Activated T-cell treated with anti-CD3 and anti-CD28 coated beads, Interleukin-2, amount 50 U/mL, for 24 hours (primary cell): Measurements from ENCODE around the gene C11orf21.

Experiments
- DNase-seq: peaks from one replicate; pipeline ENCODE4 v3.0.0-alpha.2; 2020
- H3K27ac Mint-ChIP-seq: 2 replicates; pipeline ENCODE4 v1.8.0; 2020; ENCODE audit warnings: mild to moderate bottlenecking, mixed read lengths
- H3K27me3 Mint-ChIP-seq: 2 replicates; pipeline ENCODE4 v1.8.0; 2020; ENCODE audit warnings: mixed read lengths
- H3K36me3 Mint-ChIP-seq: 2 replicates; pipeline ENCODE4 v1.8.0; 2020; ENCODE audit warnings: low read depth, mixed read lengths
- H3K4me1 Mint-ChIP-seq: 2 replicates; pipeline ENCODE4 v1.8.0; 2020; ENCODE audit warnings: low read depth, mixed read lengths
- H3K4me3 Mint-ChIP-seq: 2 replicates; pipeline ENCODE4 v1.8.0; 2020; ENCODE audit warnings: mild to moderate bottlenecking, moderate library complexity, mixed read lengths
- H3K9me3 Mint-ChIP-seq: 2 replicates; pipeline ENCODE4 v1.8.0; 2020; ENCODE audit warnings: mixed read lengths

Gene C11orf21

DNA sequence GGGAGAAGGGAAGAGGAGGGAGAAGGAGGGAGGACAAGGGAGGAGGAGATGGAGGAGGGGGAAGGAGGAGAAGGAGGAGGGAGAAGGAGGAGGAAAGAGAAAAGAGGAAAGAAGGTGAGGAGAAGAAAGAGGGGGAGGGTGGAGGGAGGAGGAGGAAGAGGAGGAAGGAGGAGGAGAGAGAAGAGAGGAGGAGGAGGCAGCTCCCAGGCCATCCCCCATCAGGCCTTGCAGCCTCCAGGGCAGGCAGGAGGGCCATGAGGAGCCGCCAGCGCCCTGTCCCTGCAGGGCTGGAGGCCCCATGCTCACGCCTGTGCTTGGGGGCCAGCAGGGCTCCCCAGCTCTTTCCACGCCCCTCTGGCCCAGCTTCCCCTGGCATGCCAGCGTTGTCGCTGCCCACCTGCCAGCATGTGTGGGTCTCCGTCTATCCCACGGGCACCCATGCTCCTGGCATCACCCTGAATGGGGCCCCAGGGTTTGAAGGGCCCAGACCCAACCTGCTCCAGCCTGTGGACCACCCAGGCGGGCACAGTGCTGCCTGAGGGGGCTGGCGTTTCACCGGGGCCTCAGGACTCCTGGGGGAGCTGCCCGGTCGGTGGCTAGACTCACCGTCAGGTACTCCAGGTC is 5.3 kb upstream of the C11orf21 start:
- Mint-ChIP-seq H3K4me1 (peaks cover 51% of the 10 kb centered on the region), H3K27ac (peak overlapping the region; percentile 40), H3K27me3 (no peaks in the 10 kb centered on the region), H3K36me3 (no peaks in the 10 kb centered on the region), H3K4me3 (no peak overlapping the region), H3K9me3 (no peaks in the 10 kb centered on the region)
- peak; percentile 26 for DNase-seq

GRCh38 chr11:2306452-2306823 is 4.7 kb upstream of the C11orf21 start:
- DNase-seq: no peak
- peak overlapping the region; percentile 72 for H3K4me3 Mint-ChIP-seq
- H3K27ac Mint-ChIP-seq: peak overlapping the region; percentile 96
- peaks cover 2% of the 10 kb centered on the region for H3K36me3 Mint-ChIP-seq
- H3K27me3 Mint-ChIP-seq: no peaks in the 10 kb centered on the region
- H3K4me1 Mint-ChIP-seq: peaks cover 57% of the 10 kb centered on the region
- no peaks in the 10 kb centered on the region for H3K9me3 Mint-ChIP-seq

- peaks cover 62% of the 10 kb centered on the region for H3K4me1 Mint-ChIP-seq
Measured at GRCh38 chr11:2305788-2306451, 4.2 kb upstream of the C11orf21 start.

DNA sequence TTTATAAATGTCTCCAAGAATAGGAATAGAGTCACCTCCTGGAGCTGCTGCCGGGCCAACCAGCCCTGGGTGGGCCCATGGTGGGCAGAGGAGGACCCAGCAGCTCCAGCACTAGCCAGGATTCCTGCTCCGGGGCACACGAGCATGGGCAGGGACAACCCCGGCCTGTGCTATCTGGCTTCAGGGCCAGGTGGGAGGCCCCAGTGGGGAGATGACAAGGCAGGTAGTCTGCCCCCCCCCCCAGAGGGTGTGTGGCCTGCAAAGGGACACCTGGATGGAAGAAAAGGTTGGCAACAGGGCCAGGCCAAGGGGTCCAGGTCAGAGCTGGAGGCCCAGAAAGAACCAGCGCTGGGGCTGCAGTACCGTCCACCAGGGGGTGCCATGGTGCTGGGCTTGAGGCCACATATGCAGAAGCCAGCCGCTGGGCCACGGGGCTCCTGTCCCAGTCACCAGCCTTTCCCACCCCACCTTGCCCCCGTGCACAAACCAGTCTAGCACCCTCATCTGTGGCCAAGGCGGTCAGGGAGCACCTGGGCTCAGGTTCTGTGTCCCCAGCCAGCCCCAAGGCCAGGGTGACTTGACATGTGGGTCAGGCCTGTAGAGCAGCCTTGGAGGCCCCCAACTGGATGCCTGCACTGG is 3.5 kb upstream of the C11orf21 start:
- Mint-ChIP-seq H3K27me3 (no peaks in the 10 kb centered on the region), H3K27ac (peak overlapping the region; percentile 96), H3K36me3 (peaks cover 2% of the 10 kb centered on the region), H3K9me3 (no peaks in the 10 kb centered on the region), H3K4me1 (peaks cover 67% of the 10 kb centered on the region), H3K4me3 (peak overlapping the region; percentile 72)
- peak; percentile 91 for DNase-seq

More at GRCh38 chr11:2305788-2306451, 4.2 kb upstream of the C11orf21 start:
- DNase-seq: peak; percentile 68
- H3K9me3 Mint-ChIP-seq: no peaks in the 10 kb centered on the region
- peaks cover 2% of the 10 kb centered on the region for H3K36me3 Mint-ChIP-seq
- H3K4me3 Mint-ChIP-seq: peak overlapping the region; percentile 72
- peak overlapping the region; percentile 96 for H3K27ac Mint-ChIP-seq
- no peaks in the 10 kb centered on the region for H3K27me3 Mint-ChIP-seq

DNA sequence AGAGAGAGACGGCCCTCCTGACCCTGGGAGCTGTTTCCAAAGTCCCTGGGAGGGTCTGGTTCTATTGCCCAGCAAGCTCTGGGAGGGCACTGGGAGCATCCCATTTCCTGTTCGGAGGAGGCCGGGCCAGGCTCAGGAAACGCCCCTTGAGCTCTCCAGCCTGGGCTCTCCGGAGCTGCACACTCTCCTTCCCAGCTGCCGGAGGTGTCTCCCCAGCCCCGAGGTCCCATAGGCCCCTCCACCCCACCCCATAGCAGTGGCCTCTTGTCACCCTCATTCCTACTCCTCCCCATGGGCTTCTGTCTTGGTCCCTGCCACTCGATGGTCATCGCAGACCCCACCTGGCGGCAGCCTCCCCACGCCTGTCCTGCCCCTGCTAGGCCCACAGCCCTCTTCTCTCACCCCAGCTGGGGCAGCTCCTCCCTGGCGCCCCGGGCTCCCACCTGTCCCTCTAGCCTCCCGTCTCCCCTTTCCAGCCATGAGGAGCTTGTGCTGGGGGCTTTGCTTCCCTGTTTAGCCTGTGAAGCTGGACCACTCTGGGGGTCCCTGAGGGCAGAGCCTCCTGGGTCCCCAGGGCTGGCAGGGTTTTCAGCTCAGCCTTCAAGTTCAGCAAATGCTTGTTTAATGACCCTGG is 2.9 kb upstream of the C11orf21 start:
- Mint-ChIP-seq H3K4me1 (peaks cover 69% of the 10 kb centered on the region), H3K36me3 (peaks cover 2% of the 10 kb centered on the region), H3K27ac (peak overlapping the region; percentile 96), H3K27me3 (no peaks in the 10 kb centered on the region), H3K4me3 (no peak overlapping the region), H3K9me3 (no peaks in the 10 kb centered on the region)
- DNase-seq: no peak

DNA sequence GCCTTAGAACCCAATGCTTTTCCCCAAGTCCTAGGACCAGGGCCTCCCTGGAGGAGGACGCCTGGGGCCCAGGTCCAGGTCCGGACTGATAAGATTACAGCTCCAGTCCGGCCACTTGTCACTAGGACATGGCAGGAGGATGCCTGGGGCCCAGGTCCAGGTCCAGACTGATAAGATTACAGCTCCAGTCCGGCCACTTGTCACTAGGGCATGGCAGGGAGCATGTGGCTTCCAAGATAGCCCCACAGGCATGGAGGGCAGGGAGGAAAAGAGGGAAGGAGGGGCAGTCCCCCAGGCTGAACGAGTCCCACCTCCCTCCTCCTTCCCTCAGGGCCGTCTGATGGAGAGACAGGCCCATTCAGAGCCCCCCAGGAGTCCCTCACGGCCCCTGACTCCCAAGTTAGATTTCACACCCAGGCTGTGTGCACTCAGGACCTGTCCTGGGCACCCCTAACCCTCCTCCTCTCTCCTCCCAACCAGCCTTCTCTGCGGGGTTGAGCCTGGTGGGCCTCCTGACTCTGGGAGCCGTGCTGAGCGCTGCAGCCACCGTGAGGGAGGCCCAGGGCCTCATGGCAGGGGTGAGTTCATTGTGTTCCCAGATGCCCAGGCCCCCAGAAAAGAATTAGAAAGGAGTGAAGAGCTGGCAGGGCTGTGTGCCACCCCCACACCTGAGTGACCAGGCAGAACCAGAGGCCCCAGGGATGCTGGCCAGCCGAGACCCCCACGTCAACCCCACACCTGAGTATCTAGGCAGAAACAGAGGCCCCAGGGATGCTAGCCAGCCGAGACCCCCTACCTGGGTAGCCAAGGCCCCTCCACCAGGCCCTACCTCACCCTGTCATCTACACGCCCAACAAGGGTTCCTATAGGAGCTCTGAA is 2.1 kb upstream of the C11orf21 start:
- H3K4me1 Mint-ChIP-seq: peaks cover 72% of the 10 kb centered on the region

GRCh38 chr11:2302896-2303626 is 1.3 kb upstream of the C11orf21 start:
- Mint-ChIP-seq H3K4me1 (peaks cover 74% of the 10 kb centered on the region), H3K27me3 (no peaks in the 10 kb centered on the region), H3K9me3 (no peaks in the 10 kb centered on the region), H3K36me3 (peaks cover 2% of the 10 kb centered on the region), H3K4me3 (peak overlapping the region; percentile 89), H3K27ac (peak overlapping the region; percentile 93)
- DNase-seq: no peak

More for the DNA sequence above, 2.1 kb upstream of the C11orf21 start:
- H3K36me3 Mint-ChIP-seq: peaks cover 2% of the 10 kb centered on the region
- H3K27me3 Mint-ChIP-seq: no peaks in the 10 kb centered on the region
- peak overlapping the region; percentile 89 for H3K4me3 Mint-ChIP-seq
- peak overlapping the region; percentile 93 for H3K27ac Mint-ChIP-seq
- peak; percentile 45 for DNase-seq
- H3K9me3 Mint-ChIP-seq: no peaks in the 10 kb centered on the region

GRCh38 chr11:2302306-2302895 is 683 bp upstream of the C11orf21 start:
- Mint-ChIP-seq H3K4me1 (peaks cover 76% of the 10 kb centered on the region), H3K27ac (peak overlapping the region; percentile 93), H3K36me3 (peaks cover 4% of the 10 kb centered on the region), H3K9me3 (no peaks in the 10 kb centered on the region), H3K27me3 (no peaks in the 10 kb centered on the region), H3K4me3 (peak overlapping the region; percentile 89)
- DNase-seq: peak; percentile 66

- peak overlapping the region; percentile 89 for H3K4me3 Mint-ChIP-seq
- no peaks in the 10 kb centered on the region for H3K27me3 Mint-ChIP-seq
- no peaks in the 10 kb centered on the region for H3K9me3 Mint-ChIP-seq
- peaks cover 6% of the 10 kb centered on the region for H3K36me3 Mint-ChIP-seq
- H3K4me1 Mint-ChIP-seq: peaks cover 70% of the 10 kb centered on the region
- DNase-seq: no peak
- peak overlapping the region; percentile 93 for H3K27ac Mint-ChIP-seq
Measured at GRCh38 chr11:2300936-2301630, 635 bp downstream of the C11orf21 start.

GRCh38 chr11:2300290-2300935 is 1.3 kb downstream of the C11orf21 start:
- Mint-ChIP-seq H3K36me3 (peaks cover 6% of the 10 kb centered on the region), H3K27ac (peak overlapping the region; percentile 93), H3K9me3 (no peaks in the 10 kb centered on the region), H3K4me1 (peaks cover 63% of the 10 kb centered on the region), H3K27me3 (no peaks in the 10 kb centered on the region), H3K4me3 (peak overlapping the region; percentile 89)
- DNase-seq: peak; percentile 48

GRCh38 chr11:2299773-2300172 is 1.9 kb downstream of the C11orf21 start:
- Mint-ChIP-seq H3K4me1 (peaks cover 57% of the 10 kb centered on the region), H3K27me3 (no peaks in the 10 kb centered on the region), H3K36me3 (peaks cover 6% of the 10 kb centered on the region), H3K4me3 (no peak overlapping the region), H3K27ac (peak overlapping the region; percentile 52), H3K9me3 (no peaks in the 10 kb centered on the region)
- DNase-seq: no peak
